Activated T-helper 2 cell treated with anti-CD3 and anti-CD28 coated beads, Interferon-gamma antibody, Interleukin-2, Interleukin-4, amounts not matched to agents 10 μg/mL and 5 μg/mL and 100 μg/mL, durations not matched to agents 14 hours and 24 hours and 36 hours (primary cell): ENCODE data around the gene TIMM17B. TPM values are rescaled to one million over a fixed set of nuclear protein-coding genes. Genes with fewer than 3 reads are reported as not detected.

Experiments used
- DNase-seq: peaks from one replicate; pipeline ENCODE4 v3.0.0; 2021; ENCODE audit warnings: low spot score
- H3K27ac Mint-ChIP-seq: one replicate; pipeline ENCODE4 v1.8.0; 2021; ENCODE audit warnings: mixed read lengths
- H3K27me3 Mint-ChIP-seq: one replicate; pipeline ENCODE4 v1.8.0; 2021; ENCODE audit warnings: low read depth, mixed read lengths
- H3K36me3 Mint-ChIP-seq: one replicate; pipeline ENCODE4 v1.8.0; 2021; ENCODE audit warnings: low read depth, mixed read lengths
- H3K4me1 Mint-ChIP-seq: one replicate; pipeline ENCODE4 v1.8.0; 2021; ENCODE audit warnings: low read depth, mixed read lengths
- H3K4me3 Mint-ChIP-seq: one replicate; pipeline ENCODE4 v1.8.0; 2021; ENCODE audit warnings: low read depth, mild to moderate bottlenecking, moderate library complexity, mixed read lengths
- H3K9me3 Mint-ChIP-seq: one replicate; pipeline ENCODE4 v1.8.0; 2021; ENCODE audit warnings: mixed read lengths
- intact Hi-C: fragments of 100-400 bp; cut with micrococcal nuclease; formaldehyde crosslinking; loops from one replicate; pipeline ENCODE4 v1.15.1; 2023
- total RNA-seq: library from RNA; stranded (reverse); gene quantifications from 2 replicates; pipeline ENCODE4 v1.2.3, GENCODE V29; 2022

TIMM17B gene
- total RNA-seq: 66.2 and 71.6 TPM in 2 replicates

- peaks cover 36% of the 10 kb centered on the region for H3K36me3 Mint-ChIP-seq
Measured at GRCh38 chrX:48897625-48898306, at the start of gene TIMM17B, which contains the start of gene PQBP1. TIMM17B (minus strand) TSS chrX:48897768; CDS start chrX:48897749, 19 bp downstream. PQBP1 (plus strand) TSS chrX:48897930; CDS start chrX:48898510, 580 bp downstream.

DNA sequence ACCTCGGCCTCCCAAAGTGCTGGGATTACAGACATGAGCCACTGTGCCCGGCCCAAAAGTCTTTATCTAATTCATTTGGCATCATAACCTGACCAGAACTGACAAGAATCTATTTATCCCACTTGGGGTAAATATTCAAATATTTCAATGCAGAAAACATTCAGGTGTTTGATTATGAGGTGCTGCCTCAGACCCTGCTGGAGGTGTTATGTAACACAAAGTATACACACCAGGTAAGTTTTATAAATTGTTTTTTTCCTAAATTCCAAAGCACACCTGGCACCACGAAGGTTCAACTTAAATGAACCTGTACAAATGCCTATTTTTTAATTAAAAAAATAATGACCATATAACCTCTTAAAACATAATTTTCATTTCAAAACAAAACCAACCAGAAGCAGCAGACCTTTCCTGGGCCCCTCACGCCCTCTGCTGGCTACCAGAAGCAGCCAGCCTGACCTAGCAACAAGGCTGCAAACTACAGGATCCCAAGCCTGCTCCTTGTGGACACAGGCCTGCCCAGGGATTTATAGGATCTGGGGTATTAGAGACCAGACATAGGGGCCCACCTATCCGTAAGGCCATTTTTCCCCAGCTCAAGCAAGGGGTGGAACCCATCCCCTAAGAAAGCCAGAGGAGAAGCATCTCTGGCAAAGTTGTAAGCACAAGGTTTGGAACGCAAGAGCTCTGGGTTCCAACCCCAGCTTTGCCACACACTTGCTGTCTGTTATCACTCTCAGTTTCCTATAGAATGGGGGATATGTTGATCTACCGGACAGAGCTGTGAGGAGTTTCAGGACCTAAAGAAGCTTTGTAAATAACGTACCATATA is 48.2 kb upstream of the TIMM17B start:
- Mint-ChIP-seq H3K9me3 (no peaks in the 10 kb centered on the region), H3K4me1 (peaks cover 37% of the 10 kb centered on the region), H3K36me3 (peaks cover 33% of the 10 kb centered on the region), H3K4me3 (no peak overlapping the region), H3K27me3 (no peaks in the 10 kb centered on the region), H3K27ac (peak overlapping the region; percentile 33)
- intact Hi-C loops: no loop called here
- no peak for DNase-seq

More at GRCh38 chrX:48897625-48898306, at the start of gene TIMM17B, which contains the start of gene PQBP1:
- H3K4me3 Mint-ChIP-seq: peak within 1 kb of the TSS; percentile 97
- H3K4me1 Mint-ChIP-seq: peaks cover 14% of the 10 kb centered on the region
- peak; percentile 85 for DNase-seq
- no peaks in the 10 kb centered on the region for H3K9me3 Mint-ChIP-seq
- intact Hi-C loops: loop anchor here (1.0 to 5.0 kb wide), 4 partner anchors 22 to 146 kb away; partner anchors contain the start of genes HDAC6, OTUD5, PIM2 and TFE3
- H3K27ac Mint-ChIP-seq: peak within 1 kb of the TSS; percentile 100
- no peaks in the 10 kb centered on the region for H3K27me3 Mint-ChIP-seq

- no peaks in the 10 kb centered on the region for H3K9me3 Mint-ChIP-seq
- intact Hi-C loops: no loop called here
- H3K36me3 Mint-ChIP-seq: peaks cover 39% of the 10 kb centered on the region
- H3K4me1 Mint-ChIP-seq: peaks cover 59% of the 10 kb centered on the region
- peak overlapping the region; percentile 59 for H3K4me3 Mint-ChIP-seq
- peak overlapping the region; percentile 95 for H3K27ac Mint-ChIP-seq
- H3K27me3 Mint-ChIP-seq: no peaks in the 10 kb centered on the region
- DNase-seq: no peak
Measured at GRCh38 chrX:48942895-48943294, 45.3 kb upstream of the TIMM17B start.

DNA sequence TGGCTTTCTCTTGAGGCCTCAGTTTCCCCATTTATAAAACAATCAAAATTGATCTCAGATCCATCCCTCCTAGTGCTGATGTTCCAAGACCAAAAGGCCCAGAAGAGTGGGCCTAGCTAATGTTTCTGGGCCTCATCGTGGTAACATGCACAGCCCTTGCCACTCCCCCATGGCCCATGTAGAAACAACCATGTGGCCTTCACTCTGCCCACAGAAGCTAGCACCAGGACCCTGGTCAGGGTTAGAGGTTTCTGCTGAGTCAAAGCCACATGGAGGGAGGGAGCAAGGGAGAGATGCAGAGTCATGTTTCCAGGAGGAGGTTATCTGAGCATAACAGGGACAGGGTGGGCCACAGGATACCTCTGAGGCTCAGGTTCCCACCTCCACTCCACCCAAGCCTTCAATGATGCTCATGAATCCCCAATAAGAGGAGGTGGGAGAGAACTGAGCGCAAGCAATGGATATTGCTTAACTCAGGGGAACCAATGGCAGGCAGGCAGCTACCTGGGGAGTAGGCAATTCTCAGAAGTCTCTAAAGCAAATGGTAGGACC is 42.9 kb upstream of the TIMM17B start:
- Mint-ChIP-seq H3K4me1 (peaks cover 71% of the 10 kb centered on the region), H3K4me3 (no peak overlapping the region), H3K36me3 (peaks cover 61% of the 10 kb centered on the region), H3K9me3 (no peaks in the 10 kb centered on the region), H3K27ac (peak overlapping the region; percentile 99), H3K27me3 (no peaks in the 10 kb centered on the region)
- no peak for DNase-seq
- intact Hi-C loops: no loop called here

GRCh38 chrX:48939524-48940228 is 42.1 kb upstream of the TIMM17B start:
- Mint-ChIP-seq H3K27ac (peak overlapping the region; percentile 99), H3K4me3 (peak overlapping the region; percentile 40), H3K4me1 (peaks cover 79% of the 10 kb centered on the region), H3K36me3 (peaks cover 69% of the 10 kb centered on the region), H3K9me3 (no peaks in the 10 kb centered on the region), H3K27me3 (no peaks in the 10 kb centered on the region)
- no peak for DNase-seq
- intact Hi-C loops: loop anchor here (5.0 to 10.0 kb wide), 3 partner anchors 225 to 1277 kb away; no protein-coding TSS in a partner anchor

DNA sequence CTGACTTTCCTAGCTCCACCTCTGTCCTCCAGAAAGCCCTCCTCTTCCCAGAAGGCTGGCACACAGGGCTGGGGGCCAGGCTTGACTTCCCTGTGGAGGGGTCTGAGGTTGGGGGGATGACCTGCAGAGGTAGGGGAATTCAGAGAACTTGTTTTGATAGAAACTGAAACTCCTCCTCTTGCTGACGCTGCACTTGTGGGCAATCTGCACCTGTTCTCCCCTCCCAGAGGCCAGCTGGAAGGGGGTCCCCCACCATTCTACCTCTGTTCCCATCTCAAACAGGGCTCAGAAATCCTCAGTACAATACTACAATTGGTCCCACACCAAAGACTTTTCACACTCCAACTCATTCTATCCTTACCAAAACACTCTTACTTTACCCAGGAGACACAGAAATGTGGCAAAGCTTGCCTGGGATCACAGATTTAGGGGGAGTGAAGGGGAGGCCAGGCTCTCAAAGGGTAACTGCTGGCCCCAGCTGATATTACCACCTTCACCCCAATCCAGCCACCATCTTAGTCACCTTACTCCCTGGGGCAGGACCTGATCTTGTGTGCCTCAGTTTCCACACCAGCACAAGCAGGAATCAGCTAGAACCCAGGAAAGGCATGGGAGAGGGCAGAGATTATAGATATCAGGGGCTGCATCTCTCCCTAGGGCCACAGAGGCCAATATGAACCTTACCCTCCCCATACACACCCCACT is 41.3 kb upstream of the TIMM17B start:
- peaks cover 80% of the 10 kb centered on the region for H3K4me1 Mint-ChIP-seq
- H3K4me3 Mint-ChIP-seq: peak overlapping the region; percentile 71
- H3K27ac Mint-ChIP-seq: peak overlapping the region; percentile 99
- intact Hi-C loops: loop anchor here (5.0 to 10.0 kb wide), 3 partner anchors 224 to 1277 kb away; no protein-coding TSS in a partner anchor
- DNase-seq: peak; percentile 69
- H3K36me3 Mint-ChIP-seq: peaks cover 73% of the 10 kb centered on the region
- H3K9me3 Mint-ChIP-seq: no peaks in the 10 kb centered on the region
- no peaks in the 10 kb centered on the region for H3K27me3 Mint-ChIP-seq

GRCh38 chrX:48937054-48937907 is 39.7 kb upstream of the TIMM17B start:
- peak; percentile 87 for DNase-seq
- H3K4me1 Mint-ChIP-seq: peaks cover 71% of the 10 kb centered on the region
- peak overlapping the region; percentile 71 for H3K4me3 Mint-ChIP-seq
- no peaks in the 10 kb centered on the region for H3K9me3 Mint-ChIP-seq
- intact Hi-C loops: loop anchor here (1.0 to 10.0 kb wide), 4 partner anchors 18 to 1275 kb away; partner anchors contain the start of gene PIM2
- peak overlapping the region; percentile 99 for H3K27ac Mint-ChIP-seq
- peaks cover 68% of the 10 kb centered on the region for H3K36me3 Mint-ChIP-seq
- H3K27me3 Mint-ChIP-seq: no peaks in the 10 kb centered on the region

GRCh38 chrX:48936429-48937053 is 39.0 kb upstream of the TIMM17B start:
- peaks cover 64% of the 10 kb centered on the region for H3K4me1 Mint-ChIP-seq
- no peak for DNase-seq
- no peaks in the 10 kb centered on the region for H3K9me3 Mint-ChIP-seq
- peak overlapping the region; percentile 99 for H3K27ac Mint-ChIP-seq
- intact Hi-C loops: loop anchor here (1.0 to 10.0 kb wide), 4 partner anchors 17 to 1274 kb away; partner anchors contain the start of gene PIM2
- H3K27me3 Mint-ChIP-seq: no peaks in the 10 kb centered on the region
- H3K36me3 Mint-ChIP-seq: peaks cover 60% of the 10 kb centered on the region
- H3K4me3 Mint-ChIP-seq: peak overlapping the region; percentile 71

- intact Hi-C loops: loop anchor here (5.0 to 10.0 kb wide), 3 partner anchors 220 to 1273 kb away; no protein-coding TSS in a partner anchor
- H3K9me3 Mint-ChIP-seq: no peaks in the 10 kb centered on the region
- peaks cover 61% of the 10 kb centered on the region for H3K36me3 Mint-ChIP-seq
- peak overlapping the region; percentile 99 for H3K27ac Mint-ChIP-seq
- no peak for DNase-seq
- no peaks in the 10 kb centered on the region for H3K27me3 Mint-ChIP-seq
- peaks cover 56% of the 10 kb centered on the region for H3K4me1 Mint-ChIP-seq
- H3K4me3 Mint-ChIP-seq: peak overlapping the region; percentile 42
Measured at GRCh38 chrX:48935301-48935670, 37.7 kb upstream of the TIMM17B start.

DNA sequence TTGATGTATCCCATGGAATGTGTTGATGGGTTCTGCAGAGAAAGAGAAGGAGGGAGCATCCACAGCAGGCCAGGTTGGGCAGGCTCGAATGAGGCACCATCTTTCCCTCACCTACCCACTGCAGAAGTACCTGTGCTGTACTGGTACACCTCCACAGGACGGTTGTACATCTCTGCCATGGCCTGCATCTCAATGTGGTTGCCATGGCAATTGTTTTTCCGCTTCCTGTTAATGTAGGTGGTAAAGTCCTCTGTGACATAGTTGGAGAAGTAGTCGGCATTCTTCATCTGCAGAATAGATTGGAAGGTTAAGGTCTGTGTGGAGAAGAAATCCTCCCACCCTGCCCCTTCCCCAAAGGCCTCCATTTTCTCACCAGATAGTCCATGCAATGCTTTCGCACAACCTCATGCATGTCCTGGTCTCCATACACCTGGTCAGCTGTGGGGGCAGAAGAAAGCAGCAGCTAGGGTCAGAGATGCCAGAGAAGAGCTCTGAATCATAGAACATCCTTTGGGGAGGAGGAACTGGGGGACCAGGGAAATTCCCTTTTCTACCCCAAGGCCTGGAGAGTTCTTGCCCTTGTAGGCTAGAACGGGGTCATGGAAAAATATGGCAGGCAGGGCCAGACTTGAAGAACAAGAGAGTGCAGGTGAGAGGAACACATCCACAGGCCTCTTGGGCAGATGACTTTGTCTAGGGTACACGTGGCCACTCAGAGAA is 37.2 kb upstream of the TIMM17B start:
- Mint-ChIP-seq H3K4me1 (peaks cover 52% of the 10 kb centered on the region), H3K4me3 (peak overlapping the region; percentile 42), H3K36me3 (peaks cover 61% of the 10 kb centered on the region), H3K27me3 (no peaks in the 10 kb centered on the region), H3K27ac (peak overlapping the region; percentile 99), H3K9me3 (no peaks in the 10 kb centered on the region)
- intact Hi-C loops: loop anchor here (5.0 to 10.0 kb wide), 3 partner anchors 220 to 1272 kb away; no protein-coding TSS in a partner anchor
- no peak for DNase-seq
